H9 (cell line): ENCODE data around the gene ATPAF1. TPM values are rescaled to one million over a fixed set of nuclear protein-coding genes. Genes with fewer than 3 reads are reported as not detected.

Source experiments
- DNase-seq: peaks from one replicate; pipeline ENCODE4 v3.0.0-alpha.2; 2017
- H2AFZ ChIP-seq: one replicate; pipeline ENCODE4 v1.6.1; 2013; ENCODE audit warnings: mild to moderate bottlenecking, low read length, control low read depth, moderate library complexity
- H2AK5ac ChIP-seq: 2 replicates; pipeline ENCODE4 v1.6.1; 2013; ENCODE audit warnings: low read length, control low read depth, mixed read lengths; ENCODE audit not compliant: insufficient read length
- H2BK120ac ChIP-seq: one replicate; pipeline ENCODE4 v1.6.1; 2013; ENCODE audit warnings: low read depth, mild to moderate bottlenecking, low read length, control low read depth, inconsistent platforms; ENCODE audit not compliant: poor library complexity, severe bottlenecking
- H2BK12ac ChIP-seq: 2 replicates; pipeline ENCODE4 v1.6.1; 2013; ENCODE audit warnings: low read length, control low read depth, mixed read lengths, low read depth; ENCODE audit not compliant: insufficient read length
- H2BK15ac ChIP-seq: 2 replicates; pipeline ENCODE4 v1.6.1; 2013; ENCODE audit warnings: low read depth, low read length, control low read depth
- H2BK20ac ChIP-seq: one replicate; pipeline ENCODE4 v1.6.1; 2013; ENCODE audit warnings: low read depth, mild to moderate bottlenecking, low read length, control low read depth, inconsistent platforms; ENCODE audit not compliant: poor library complexity, severe bottlenecking
- H2BK5ac ChIP-seq: 2 replicates; pipeline ENCODE4 v1.6.1; 2013; ENCODE audit warnings: low read length, control low read depth, mixed read lengths; ENCODE audit not compliant: insufficient read length
- H3K14ac ChIP-seq: 2 replicates; pipeline ENCODE4 v1.6.1; 2013; ENCODE audit warnings: low read length, control low read depth; ENCODE audit not compliant: insufficient read depth
- H3K18ac ChIP-seq: 2 replicates; pipeline ENCODE4 v1.6.1; 2013; ENCODE audit warnings: low read depth, mild to moderate bottlenecking, mixed read lengths, low read length, control low read depth; ENCODE audit not compliant: insufficient read length
- H3K23ac ChIP-seq: 2 replicates; pipeline ENCODE4 v1.6.1; 2013; ENCODE audit warnings: low read length, control low read depth, mixed read lengths, low read depth; ENCODE audit not compliant: insufficient read length
- H3K23me2 ChIP-seq: 2 replicates; pipeline ENCODE4 v1.6.1; 2013; ENCODE audit warnings: low read depth, mild to moderate bottlenecking, mixed read lengths, low read length, control low read depth; ENCODE audit not compliant: insufficient read length, poor library complexity, severe bottlenecking
- H3K27ac ChIP-seq: 2 replicates; pipeline ENCODE4 v1.5.1; 2013; ENCODE audit warnings: low read length, control low read depth, mixed read lengths, low read depth; ENCODE audit not compliant: insufficient read length
- H3K27me3 ChIP-seq: 2 replicates; pipeline ENCODE4 v1.6.1; 2013; ENCODE audit warnings: low read length, control low read depth, inconsistent platforms; ENCODE audit not compliant: insufficient read depth
- H3K4ac ChIP-seq: 2 replicates; pipeline ENCODE4 v1.6.1; 2013; ENCODE audit warnings: low read depth, mild to moderate bottlenecking, control low read depth, inconsistent platforms, low read length, moderate library complexity
- H3K4me1 ChIP-seq: 2 replicates; pipeline ENCODE4 v1.6.1; 2013; ENCODE audit warnings: low read length, control low read depth, inconsistent platforms; ENCODE audit not compliant: insufficient read depth
- H3K4me2 ChIP-seq: 2 replicates; pipeline ENCODE4 v1.6.1; 2013; ENCODE audit warnings: low read length, control low read depth, mixed read lengths; ENCODE audit not compliant: insufficient read length, insufficient read depth
- H3K56ac ChIP-seq: 2 replicates; pipeline ENCODE4 v1.6.1; 2013; ENCODE audit warnings: low read depth, mild to moderate bottlenecking, mixed read lengths, low read length, control low read depth; ENCODE audit not compliant: insufficient read length
- H3K79me1 ChIP-seq: 2 replicates; pipeline ENCODE4 v1.6.1; 2013; ENCODE audit warnings: low read depth, mild to moderate bottlenecking, moderate library complexity, low read length, control low read depth, inconsistent platforms; ENCODE audit not compliant: insufficient read depth, poor library complexity, severe bottlenecking
- H3K79me2 ChIP-seq: 2 replicates; pipeline ENCODE4 v1.6.1; 2013; ENCODE audit warnings: low read length, control low read depth, inconsistent platforms; ENCODE audit not compliant: insufficient read depth
- H3K9ac ChIP-seq: 2 replicates; pipeline ENCODE4 v1.6.1; 2013; ENCODE audit warnings: low read length, control low read depth, mixed read lengths; ENCODE audit not compliant: insufficient read length; ENCODE audit errors: extremely low read depth
- H3K9me3 ChIP-seq: one replicate; pipeline ENCODE4 v1.6.1; 2013; ENCODE audit warnings: low read depth, low read length, inconsistent platforms; ENCODE audit not compliant: control insufficient read depth
- H3T11ph ChIP-seq: one replicate; pipeline ENCODE4 v1.6.1; 2013; ENCODE audit warnings: mild to moderate bottlenecking, low read length, control low read depth, inconsistent platforms
- H4K20me1 ChIP-seq: one replicate; pipeline ENCODE4 v1.6.1; 2013; ENCODE audit not compliant: control insufficient read depth, insufficient read length, insufficient read depth
- H4K5ac ChIP-seq: 2 replicates; pipeline ENCODE4 v1.6.1; 2013; ENCODE audit warnings: low read depth, mild to moderate bottlenecking, mixed read lengths, low read length, control low read depth; ENCODE audit not compliant: insufficient read length
- H4K8ac ChIP-seq: replicated peaks from 2 replicates; pipeline ENCODE4 v1.6.1; 2013; ENCODE audit warnings: low read length, control low read depth, mixed read lengths, low read depth; ENCODE audit not compliant: insufficient read length
- H4K91ac ChIP-seq: 2 replicates; pipeline ENCODE4 v1.6.1; 2013; ENCODE audit warnings: low read depth, mild to moderate bottlenecking, moderate library complexity, mixed read lengths, low read length, control low read depth; ENCODE audit not compliant: insufficient read length
- H3K27ac Mint-ChIP-seq, 3 experiments: 2 replicates in 2 of 3; 3 replicates in 1 of 3; pipeline ENCODE4 v1.8.0; 2020 to 2021; ENCODE audit warnings: mixed read lengths in 3 of 3, mild to moderate bottlenecking in 1 of 3, moderate library complexity in 1 of 3
- H3K27me3 Mint-ChIP-seq: 2 replicates; pipeline ENCODE4 v1.8.0; 2021; ENCODE audit warnings: low read depth, mild to moderate bottlenecking, moderate library complexity, mixed read lengths
- H3K36me3 Mint-ChIP-seq, 3 experiments: 2 replicates in 2 of 3; 3 replicates in 1 of 3; pipeline ENCODE4 v1.8.0; 2020 to 2021; ENCODE audit warnings: low read depth in 3 of 3, mixed read lengths in 3 of 3; ENCODE audit not compliant: insufficient read depth in 1 of 3
- H3K4me1 Mint-ChIP-seq, 2 experiments: 2 replicates each; pipeline ENCODE4 v1.8.0; 2020; ENCODE audit warnings: mixed read lengths in 2 of 2
- H3K4me3 Mint-ChIP-seq, 2 experiments: 2 replicates in 1 of 2; 3 replicates in 1 of 2; pipeline ENCODE4 v1.8.0; 2020 to 2021; ENCODE audit warnings: mild to moderate bottlenecking in 2 of 2, mixed read lengths in 2 of 2, moderate library complexity in 1 of 2
- H3K9me3 Mint-ChIP-seq, 2 experiments: 2 replicates in 1 of 2; 3 replicates in 1 of 2; pipeline ENCODE4 v1.8.0; 2020; ENCODE audit warnings: mild to moderate bottlenecking in 2 of 2, mixed read lengths in 2 of 2, moderate library complexity in 1 of 2
- CTCF ChIP-seq: fragments of 200-600 bp; sonication (generic); conservative IDR thresholded peaks from 3 replicates; pipeline ENCODE4 v1.8.0; 2021; ENCODE audit warnings: antibody characterized with exemption, mild to moderate bottlenecking
- WGBS: extraction: QIAGEN DNeasy Blood & Tissue Kit; methylation state at CpG from one replicate; pipeline ENCODE4 v1.1.7; 2013; ENCODE audit warnings: missing lambda C conversion rate, low lambda C conversion rate, mixed read lengths; ENCODE audit not compliant: insufficient read length; ENCODE audit errors: extremely low coverage; 5-methylcytosine and 5-hydroxymethylcytosine counted together
- total RNA-seq: library from RNA; stranded (reverse); gene quantifications from 2 replicates; pipeline ENCODE4 v1.2.1, GENCODE V29; 2021

ATPAF1 gene
- total RNA-seq, 1 experiment from 2014 or later, result 57.3 TPM

- Mint-ChIP-seq H3K27ac (no peak overlapping the region; a peak in 1 of 7 replicates), H3K4me1 (peaks cover 18 to 19% of the 10 kb centered on the region in 2 experiments), H3K4me3 (no peak overlapping the region), H3K27me3 (no peaks in the 10 kb centered on the region), H3K9me3 (no peaks in the 10 kb centered on the region), H3K36me3 (peaks cover 9 to 81% (median 75%) of the 10 kb centered on the region in 3 experiments; a peak in 6 of 7 replicates)
- no CpG with 5 or more reads among the region's 1 CpG for WGBS
- H3K4me1 ChIP-seq, result no peaks in the 10 kb centered on the region; the same call in 1 of the 2 replicates
- H2BK15ac ChIP-seq, result no peak overlapping the region
- H3K4me2 ChIP-seq, result no peak overlapping the region
- H3K18ac ChIP-seq, result no peak overlapping the region
- H4K5ac ChIP-seq, result no peak overlapping the region
- H3K23me2 ChIP-seq, result no peaks in the 10 kb centered on the region
- no peaks in the 10 kb centered on the region for H4K20me1 ChIP-seq
- H3T11ph ChIP-seq, result no peak overlapping the region
- H3K27me3 ChIP-seq, result no peaks in the 10 kb centered on the region
- H3K4ac ChIP-seq, result no peak overlapping the region
- no peak overlapping the region for H4K91ac ChIP-seq
- no peaks in the 10 kb centered on the region for H3K79me2 ChIP-seq
- no peak overlapping the region for H4K8ac ChIP-seq
- no peak overlapping the region for H2BK12ac ChIP-seq
- no peak for DNase-seq
- H3K9me3 ChIP-seq, result no peaks in the 10 kb centered on the region
- no peak overlapping the region for H2AFZ ChIP-seq
- no peak overlapping the region for H3K56ac ChIP-seq
- no peaks in the 10 kb centered on the region for H3K79me1 ChIP-seq
- H2AK5ac ChIP-seq, result no peak overlapping the region
- H2BK5ac ChIP-seq, result no peak overlapping the region
- no peak for TF ChIP-seq CTCF
- H2BK120ac ChIP-seq, result no peak overlapping the region
- H3K9ac ChIP-seq, result no peak overlapping the region
- no peak overlapping the region for H2BK20ac ChIP-seq
- no peak overlapping the region for H3K23ac ChIP-seq
- no peak overlapping the region for H3K14ac ChIP-seq
- no peak overlapping the region for H3K27ac ChIP-seq
These were observed 13.3 kb upstream of the ATPAF1 start for GRCh38 chr1:46681333-46682034.
